ENCODE measurements around the gene TBC1D2.
"Not testable (repeated sequence)": the region's sequence is repeated elsewhere in the genome, so short reads cannot be mapped to it uniquely, and the experiment has no call there.

GRCh38 chr9:98283143-98283542 lies 27.7 kb upstream of the TBC1D2 start:
- TF ChIP-seq EZH2phosphoT487 (IDR thresholded peaks at IDR 0.05; ENCODE audit: low read depth); CTCF (IDR thresholded peaks at IDR 0.05; ENCODE audit: low read depth, low read length): not testable (repeated sequence)
